SU-DHL-6 (cell line): Measurements from ENCODE around the gene ATP4A.

Experiments
- H2AFZ ChIP-seq: fragments of 200-600 bp; sonication (generic); 2 replicates; pipeline ENCODE4 v1.6.1; 2014; ENCODE audit warnings: low read depth, mild to moderate bottlenecking, moderate library complexity, mixed read lengths, antibody characterized with exemption, low read length; ENCODE audit not compliant: severe bottlenecking
- H3F3A ChIP-seq: fragments of 200-600 bp; shearing (Covaris generic); 2 replicates; pipeline ENCODE4 v1.6.0; 2016; ENCODE audit warnings: antibody characterized with exemption, mild to moderate bottlenecking; ENCODE audit not compliant: insufficient read depth
- H3K27ac ChIP-seq: fragments of 200-600 bp; sonication (generic); 2 replicates; pipeline ENCODE4 v1.5.1; 2016; ENCODE audit warnings: low read depth, mild to moderate bottlenecking, low read length, moderate library complexity, mixed read lengths
- H3K27me3 ChIP-seq: fragments of 200-600 bp; sonication (generic), shearing (Covaris generic); 2 replicates; pipeline ENCODE4 v1.6.0; 2014; ENCODE audit warnings: mild to moderate bottlenecking, low read length
- H3K36me3 ChIP-seq: fragments of 200-600 bp; sonication (generic); 2 replicates; pipeline ENCODE4 v1.6.1; 2014; ENCODE audit warnings: mild to moderate bottlenecking, low read length, mixed read lengths
- H3K4me2 ChIP-seq: fragments of 300-600, 200-600 bp; shearing (Covaris generic), sonication (generic); 2 replicates; pipeline ENCODE4 v1.6.0; 2014; ENCODE audit warnings: low read length, low read depth, mild to moderate bottlenecking; ENCODE audit not compliant: poor library complexity, severe bottlenecking
- H3K4me3 ChIP-seq: fragments of 200-600 bp; sonication (generic); 2 replicates; pipeline ENCODE4 v1.5.1; 2014; ENCODE audit warnings: antibody characterized with exemption, low read length, mild to moderate bottlenecking, mixed read lengths; ENCODE audit not compliant: insufficient read depth, poor library complexity, severe bottlenecking
- H3K79me2 ChIP-seq: fragments of 200-600 bp; sonication (generic); 2 replicates; pipeline ENCODE4 v1.6.1; 2014; ENCODE audit warnings: mild to moderate bottlenecking, low read length, moderate library complexity; ENCODE audit not compliant: insufficient read depth
- H3K9ac ChIP-seq: fragments of 200-600 bp; sonication (generic); 2 replicates; pipeline ENCODE4 v1.7.0; 2014; ENCODE audit warnings: mild to moderate bottlenecking, low read length
- H3K9me2 ChIP-seq: fragments of 200-600 bp; sonication (generic); replicated peaks from 2 replicates; pipeline ENCODE4 v1.6.1; 2014; ENCODE audit warnings: low read length; ENCODE audit not compliant: insufficient read depth
- H3K9me3 ChIP-seq: fragments of 200-600 bp; sonication (generic); 2 replicates; pipeline ENCODE4 v1.6.1; 2014; ENCODE audit warnings: low read length, mixed read lengths; ENCODE audit not compliant: insufficient read depth
- H4K20me1 ChIP-seq: fragments of 200-600 bp; sonication (generic); 2 replicates; pipeline ENCODE4 v1.6.1; 2014; ENCODE audit warnings: low read depth, mild to moderate bottlenecking, antibody characterized with exemption, low read length, moderate library complexity, mixed read lengths
- CTCF ChIP-seq: fragments of 200-600 bp; sonication (generic); IDR thresholded peaks from one replicate; pipeline ENCODE4 v1.5.1; 2017; ENCODE audit warnings: antibody characterized with exemption, mild to moderate bottlenecking, low read length, moderate library complexity; ENCODE audit not compliant: insufficient read depth, poor library complexity, severe bottlenecking
- EZH2phosphoT487 ChIP-seq: fragments of 200-600 bp; sonication (generic), shearing (Covaris generic); conservative IDR thresholded peaks from 2 replicates; pipeline ENCODE4 v1.6.1; 2018; ENCODE audit warnings: mild to moderate bottlenecking, antibody characterized with exemption, low read length, moderate library complexity, mixed read lengths

Gene ATP4A

GRCh38 chr19:35549174-35549788 is 14.2 kb downstream of the ATP4A start:
- Histone ChIP-seq H3K27me3 (no peaks in the 10 kb centered on the region), H3K36me3 (no peaks in the 10 kb centered on the region), H3K9me3 (no peaks in the 10 kb centered on the region), H3K4me3 (no peak overlapping the region), H4K20me1 (no peaks in the 10 kb centered on the region), H3K9me2 (no peaks in the 10 kb centered on the region), H3F3A (no peaks in the 10 kb centered on the region), H3K79me2 (peaks cover 19% of the 10 kb centered on the region; the same call in 1 of the 2 replicates), H3K27ac (no peak overlapping the region), H2AFZ (no peak overlapping the region), H3K4me2 (no peak overlapping the region), H3K9ac (no peak overlapping the region)
- TF ChIP-seq CTCF (peak; percentile 71), EZH2phosphoT487 (no peak)

- no peak overlapping the region for H3K27ac ChIP-seq
- H3K9me3 ChIP-seq = no peaks in the 10 kb centered on the region
- H3K9me2 ChIP-seq = no peaks in the 10 kb centered on the region
- H3F3A ChIP-seq = no peaks in the 10 kb centered on the region
- no peak overlapping the region for H2AFZ ChIP-seq
- peak overlapping the region; percentile 99 for H3K9ac ChIP-seq
- no peaks in the 10 kb centered on the region for H4K20me1 ChIP-seq
- peaks cover 19% of the 10 kb centered on the region; the same call in 1 of the 2 replicates for H3K79me2 ChIP-seq
- peak overlapping the region; percentile 100 for H3K4me3 ChIP-seq
- no peaks in the 10 kb centered on the region for H3K36me3 ChIP-seq
- no peaks in the 10 kb centered on the region for H3K27me3 ChIP-seq
- peak overlapping the region; percentile 96 for H3K4me2 ChIP-seq
- TF ChIP-seq CTCF (no peak), EZH2phosphoT487 (no peak)
These were observed 16.9 kb downstream of the ATP4A start for GRCh38 chr19:35546532-35546931.

GRCh38 chr19:35545855-35546381 is 17.5 kb downstream of the ATP4A start:
- no peaks in the 10 kb centered on the region for H3K9me3 ChIP-seq
- TF ChIP-seq EZH2phosphoT487 = no peak
- TF ChIP-seq CTCF = no peak
- H3K27ac ChIP-seq = peak overlapping the region; percentile 24; the same call in 1 of the 2 replicates
- H3K27me3 ChIP-seq = no peaks in the 10 kb centered on the region
- no peaks in the 10 kb centered on the region for H3K36me3 ChIP-seq
- H2AFZ ChIP-seq = peak overlapping the region; percentile 100
- peak overlapping the region; percentile 99 for H3K9ac ChIP-seq
- no peaks in the 10 kb centered on the region for H4K20me1 ChIP-seq
- H3K9me2 ChIP-seq = no peaks in the 10 kb centered on the region
- H3K4me2 ChIP-seq = peak overlapping the region; percentile 96
- peaks cover 19% of the 10 kb centered on the region; the same call in 1 of the 2 replicates for H3K79me2 ChIP-seq
- no peaks in the 10 kb centered on the region for H3F3A ChIP-seq
- H3K4me3 ChIP-seq = peak overlapping the region; percentile 100
